Measurements from ENCODE around the gene TEX36.

- TF ChIP-seq CTCF (IDR thresholded peaks at IDR 0.05) (no peak), POLR2AphosphoS5 (IDR thresholded peaks at IDR 0.05) (no peak), POLR2A (IDR thresholded peaks at IDR 0.05) (no peak)
Observed at GRCh38 chr10:125687507-125688185, 4.7 kb upstream of the TEX36 start.
